Measurements from ENCODE around the gene CACNA1H.

Gene CACNA1H

DNA sequence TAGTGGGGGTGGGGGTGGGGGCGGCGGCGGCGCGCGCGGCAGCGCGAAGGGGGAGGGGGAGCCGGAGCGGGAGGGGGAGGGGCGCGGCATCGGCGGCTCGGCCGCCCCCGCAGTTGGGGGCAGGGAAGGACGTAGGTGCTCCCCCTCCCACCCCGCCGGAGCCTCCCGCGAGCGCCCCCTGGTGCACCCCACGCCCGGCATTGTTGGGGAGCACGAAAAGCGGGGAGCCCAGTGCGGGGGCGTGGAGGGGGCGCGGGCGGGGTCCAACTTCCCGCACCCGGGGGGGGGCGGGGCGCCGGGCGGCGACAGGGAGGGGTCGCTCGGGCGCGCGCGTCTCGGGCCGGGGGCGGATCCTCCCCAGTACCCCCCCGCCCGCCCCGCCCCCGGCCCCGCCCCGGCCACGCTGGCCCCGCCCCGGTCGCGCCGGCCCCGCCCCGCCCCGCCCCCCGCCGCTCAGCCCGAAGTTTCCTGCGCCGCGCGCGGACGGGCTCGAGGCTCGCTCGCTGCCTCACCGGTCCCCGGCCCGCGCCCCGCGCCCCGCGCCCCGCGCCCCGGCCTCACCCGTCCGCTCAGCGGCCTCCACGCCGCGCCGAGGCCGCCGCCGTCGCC is at the start of gene CACNA1H:
Gene CACNA1H (plus strand): TSS at position 456 of the 609 bp plus-strand sequence. CDS start 632 bp downstream, outside the sequence.
- Histone ChIP-seq H3K27ac (no peak within 1 kb of the TSS), H3K27me3 (ENCODE audit: control insufficient read depth, insufficient read depth, low read length) (no peaks in the 10 kb centered on the region), H3K9ac (no peak within 1 kb of the TSS)

GRCh38 chr16:1103636-1103980 is 49.3 kb upstream of the CACNA1H start:
- Histone ChIP-seq H3K9me3 (ENCODE audit: control insufficient read depth, low read length) (no peaks in the 10 kb centered on the region), H3K27ac (no peak overlapping the region), H3K79me2 (no peaks in the 10 kb centered on the region), H3K9ac (no peak overlapping the region), H3K4me2 (ENCODE audit: low read length) (no peak overlapping the region), H3K4me3 (ENCODE audit: low read depth, low read length) (no peak overlapping the region), H2AFZ (no peak overlapping the region), H3K4me1 (peaks cover 2% of the 10 kb centered on the region), H3K36me3 (ENCODE audit: control insufficient read depth, insufficient read depth, low read length) (no peaks in the 10 kb centered on the region), H3K27me3 (ENCODE audit: control insufficient read depth, insufficient read depth, low read length) (no peaks in the 10 kb centered on the region)
- TF ChIP-seq, protein P1, sequence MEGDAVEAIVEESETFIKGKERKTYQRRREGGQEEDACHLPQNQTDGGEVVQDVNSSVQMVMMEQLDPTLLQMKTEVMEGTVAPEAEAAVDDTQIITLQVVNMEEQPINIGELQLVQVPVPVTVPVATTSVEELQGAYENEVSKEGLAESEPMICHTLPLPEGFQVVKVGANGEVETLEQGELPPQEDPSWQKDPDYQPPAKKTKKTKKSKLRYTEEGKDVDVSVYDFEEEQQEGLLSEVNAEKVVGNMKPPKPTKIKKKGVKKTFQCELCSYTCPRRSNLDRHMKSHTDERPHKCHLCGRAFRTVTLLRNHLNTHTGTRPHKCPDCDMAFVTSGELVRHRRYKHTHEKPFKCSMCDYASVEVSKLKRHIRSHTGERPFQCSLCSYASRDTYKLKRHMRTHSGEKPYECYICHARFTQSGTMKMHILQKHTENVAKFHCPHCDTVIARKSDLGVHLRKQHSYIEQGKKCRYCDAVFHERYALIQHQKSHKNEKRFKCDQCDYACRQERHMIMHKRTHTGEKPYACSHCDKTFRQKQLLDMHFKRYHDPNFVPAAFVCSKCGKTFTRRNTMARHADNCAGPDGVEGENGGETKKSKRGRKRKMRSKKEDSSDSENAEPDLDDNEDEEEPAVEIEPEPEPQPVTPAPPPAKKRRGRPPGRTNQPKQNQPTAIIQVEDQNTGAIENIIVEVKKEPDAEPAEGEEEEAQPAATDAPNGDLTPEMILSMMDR (IDR thresholded peaks at IDR 0.05): no peak

More for the DNA sequence above, at the start of gene CACNA1H:
- Histone ChIP-seq H3K9me3 (ENCODE audit: control insufficient read depth, low read length) (no peaks in the 10 kb centered on the region), H3K4me1 (peaks cover 10% of the 10 kb centered on the region), H3K4me2 (ENCODE audit: low read length) (no peak within 1 kb of the TSS), H3K4me3 (ENCODE audit: low read depth, low read length) (no peak within 1 kb of the TSS), H2AFZ (no peak within 1 kb of the TSS), H3K79me2 (no peaks in the 10 kb centered on the region), H3K36me3 (ENCODE audit: control insufficient read depth, insufficient read depth, low read length) (no peaks in the 10 kb centered on the region)
- TF ChIP-seq, protein P1 (IDR thresholded peaks at IDR 0.05): peak; percentile 12

GRCh38 chr16:1105888-1106620 is 46.9 kb upstream of the CACNA1H start:
- Histone ChIP-seq H3K4me3 (ENCODE audit: low read depth, low read length) (no peak overlapping the region), H3K4me1 (peaks cover 2% of the 10 kb centered on the region), H3K9ac (no peak overlapping the region), H3K36me3 (ENCODE audit: control insufficient read depth, insufficient read depth, low read length) (no peaks in the 10 kb centered on the region), H3K4me2 (ENCODE audit: low read length) (no peak overlapping the region), H2AFZ (no peak overlapping the region), H3K27ac (no peak overlapping the region), H3K9me3 (ENCODE audit: control insufficient read depth, low read length) (no peaks in the 10 kb centered on the region), H3K79me2 (no peaks in the 10 kb centered on the region), H3K27me3 (ENCODE audit: control insufficient read depth, insufficient read depth, low read length) (no peaks in the 10 kb centered on the region)
- TF ChIP-seq, protein P1 (IDR thresholded peaks at IDR 0.05): peak; percentile 87

DNA sequence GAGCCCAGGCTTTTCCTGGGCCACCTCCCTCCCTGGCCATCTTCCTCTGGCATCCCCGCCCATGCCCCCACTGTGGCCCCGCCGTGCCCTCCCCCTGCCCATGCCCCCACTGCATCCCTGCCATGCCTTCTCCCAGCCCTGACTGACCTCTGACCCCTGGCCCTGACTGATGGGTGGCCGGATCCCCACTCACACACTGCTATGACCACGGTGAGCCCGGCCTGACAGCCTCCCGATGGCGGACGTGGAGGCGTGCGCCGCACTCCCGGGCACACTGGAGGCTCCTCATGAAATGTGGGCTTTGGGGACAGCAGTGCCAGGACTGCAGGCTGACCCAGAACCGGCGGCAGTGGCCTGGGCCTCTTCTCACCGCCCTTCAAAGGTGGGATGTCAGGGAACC is 46.2 kb upstream of the CACNA1H start:
- TF ChIP-seq, protein P1 (IDR thresholded peaks at IDR 0.05): no peak
- H3K4me3 ChIP-seq (ENCODE audit: low read depth, low read length): no peak overlapping the region
- H3K9me3 ChIP-seq (ENCODE audit: control insufficient read depth, low read length): no peaks in the 10 kb centered on the region
- peaks cover 2% of the 10 kb centered on the region for H3K4me1 ChIP-seq
- no peak overlapping the region for H2AFZ ChIP-seq
- no peaks in the 10 kb centered on the region for H3K36me3 ChIP-seq (ENCODE audit: control insufficient read depth, insufficient read depth, low read length)
- no peak overlapping the region for H3K4me2 ChIP-seq (ENCODE audit: low read length)
- H3K79me2 ChIP-seq: no peaks in the 10 kb centered on the region
- H3K27ac ChIP-seq: no peak overlapping the region
- no peak overlapping the region for H3K9ac ChIP-seq
- H3K27me3 ChIP-seq (ENCODE audit: control insufficient read depth, insufficient read depth, low read length): no peaks in the 10 kb centered on the region
